IMR-90 (cell line): ENCODE data around the gene MTURN. TPM values are rescaled to one million over a fixed set of nuclear protein-coding genes. Genes with fewer than 3 reads are reported as not detected.

Source experiments
- ATAC-seq: fragments of 200-7000 bp; cut with Tn5 transposase; 2 replicates; pipeline ENCODE4 v1.9.1; 2020; ENCODE audit warnings: low read depth, mild to moderate bottlenecking, moderate library complexity
- BruUV-seq: library from RNA; stranded (reverse); fragments of 400-500 nt; replicated peaks from 2 replicates; lab custom pipeline; 2021; lab: Mats Ljungman, UMichigan
- CTCF ChIA-PET: fragments of 300-600 bp; formaldehyde crosslinking; extraction: SDS; loops from one replicate; lab custom pipeline; 2021; ENCODE audit warnings: antibody characterized with exemption; lab: Yijun Ruan, JAX
- POLR2A ChIA-PET: fragments of 300-600 bp; sonication (Branson Sonifier 250); formaldehyde crosslinking; loops from one replicate; lab custom pipeline; 2022; ENCODE audit warnings: antibody characterized with exemption; ENCODE audit not compliant: unreplicated experiment; lab: Charles Lee
- DNase-seq: peaks from one replicate; pipeline ENCODE4 v3.0.0; 2013
- H2AFZ ChIP-seq: replicated peaks from 2 replicates; pipeline ENCODE3; 2013; ENCODE audit warnings: low read length, mild to moderate bottlenecking; ENCODE audit not compliant: poor library complexity
- H2AK5ac ChIP-seq: 2 replicates; pipeline ENCODE4 v1.6.1; 2013; ENCODE audit warnings: low read depth, low read length, inconsistent platforms
- H2AK9ac ChIP-seq: replicated peaks from 2 replicates; pipeline ENCODE3; 2013; ENCODE audit warnings: mild to moderate bottlenecking, low read depth, low read length, moderate library complexity; ENCODE audit not compliant: poor library complexity
- H2BK120ac ChIP-seq: 2 replicates; pipeline ENCODE4 v1.6.1; 2013; ENCODE audit warnings: low read depth, low read length, inconsistent platforms
- H2BK15ac ChIP-seq: 3 replicates; pipeline ENCODE4 v1.6.1; 2013; ENCODE audit warnings: low read depth, low read length, inconsistent platforms
- H2BK20ac ChIP-seq: 2 replicates; pipeline ENCODE4 v1.6.1; 2013; ENCODE audit warnings: low read depth, mild to moderate bottlenecking, inconsistent platforms, low read length, moderate library complexity
- H2BK5ac ChIP-seq: 2 replicates; pipeline ENCODE4 v1.6.1; 2013; ENCODE audit warnings: mild to moderate bottlenecking, low read depth, low read length, inconsistent platforms; ENCODE audit not compliant: poor library complexity, severe bottlenecking
- H3K14ac ChIP-seq: replicated peaks from 2 replicates; pipeline ENCODE4 v1.6.1; 2013; ENCODE audit warnings: low read depth, low read length, inconsistent platforms
- H3K18ac ChIP-seq: 2 replicates; pipeline ENCODE4 v1.6.1; 2013; ENCODE audit warnings: low read depth, low read length, control low read depth
- H3K23ac ChIP-seq: 2 replicates; pipeline ENCODE4 v1.6.1; 2013; ENCODE audit warnings: low read depth, low read length, inconsistent platforms
- H3K27ac ChIP-seq: 2 replicates; pipeline ENCODE4 v1.5.1; 2013; ENCODE audit warnings: mild to moderate bottlenecking, control low read depth, low read length; ENCODE audit not compliant: insufficient read depth
- H3K27me3 ChIP-seq: 2 replicates; pipeline ENCODE4 v1.6.1; 2013; ENCODE audit warnings: low read length; ENCODE audit not compliant: control insufficient read depth, insufficient read depth
- H3K36me3 ChIP-seq: 2 replicates; pipeline ENCODE4 v1.6.1; 2013; ENCODE audit warnings: low read length, mixed read lengths; ENCODE audit not compliant: control insufficient read depth, insufficient read depth
- H3K4ac ChIP-seq: 2 replicates; pipeline ENCODE4 v1.6.1; 2013; ENCODE audit warnings: low read depth, low read length, inconsistent platforms
- H3K4me1 ChIP-seq: 2 replicates; pipeline ENCODE4 v1.6.1; 2013; ENCODE audit warnings: low read length, mixed read lengths; ENCODE audit not compliant: control insufficient read depth, insufficient read depth
- H3K4me2 ChIP-seq: 2 replicates; pipeline ENCODE4 v1.6.1; 2013; ENCODE audit warnings: low read depth, mild to moderate bottlenecking, control low read depth, low read length, moderate library complexity
- H3K4me3 ChIP-seq: 2 replicates; pipeline ENCODE4 v1.5.1; 2013; ENCODE audit warnings: low read depth, mild to moderate bottlenecking, control low read depth, low read length, moderate library complexity; ENCODE audit not compliant: insufficient read depth
- H3K56ac ChIP-seq: 2 replicates; pipeline ENCODE4 v1.6.1; 2013; ENCODE audit warnings: low read length, inconsistent platforms; ENCODE audit not compliant: insufficient read depth; ENCODE audit errors: extremely low read depth
- H3K79me1 ChIP-seq, 2 experiments: 2 replicates each; pipeline ENCODE4 v1.6.1; 2013; ENCODE audit warnings: low read length in 2 of 2, inconsistent platforms in 1 of 2, low read depth in 1 of 2
- H3K9ac ChIP-seq: 2 replicates; pipeline ENCODE4 v1.6.1; 2013; ENCODE audit warnings: low read depth, low read length, control low read depth
- H3K9me1 ChIP-seq: 2 replicates; pipeline ENCODE4 v1.6.1; 2013; ENCODE audit warnings: low read length, inconsistent platforms; ENCODE audit not compliant: insufficient read depth
- H3K9me3 ChIP-seq: 2 replicates; pipeline ENCODE4 v1.6.1; 2013; ENCODE audit warnings: low read length; ENCODE audit not compliant: control insufficient read depth, insufficient read depth
- H4K20me1 ChIP-seq: 2 replicates; pipeline ENCODE4 v1.6.1; 2013; ENCODE audit warnings: low read length, inconsistent platforms; ENCODE audit not compliant: insufficient read depth
- H4K5ac ChIP-seq: 2 replicates; pipeline ENCODE4 v1.6.1; 2013; ENCODE audit warnings: mild to moderate bottlenecking, low read depth, low read length, control low read depth
- H4K8ac ChIP-seq, 2 experiments: 2 replicates each; pipeline ENCODE4 v1.6.1; 2013; ENCODE audit warnings: low read depth in 2 of 2, low read length in 2 of 2, control low read depth in 1 of 2, inconsistent platforms in 1 of 2
- H4K91ac ChIP-seq: 2 replicates; pipeline ENCODE4 v1.6.1; 2013; ENCODE audit warnings: low read depth, low read length, inconsistent platforms; ENCODE audit not compliant: insufficient read depth
- BHLHE40 ChIP-seq: fragments of 150-350 bp; IDR thresholded peaks from 2 replicates; pipeline ENCODE4 v1.6.1; 2016; ENCODE audit warnings: mild to moderate bottlenecking, low read depth, low read length
- CEBPB ChIP-seq: IDR thresholded peaks from 2 replicates; pipeline ENCODE4 v1.6.1; 2012; ENCODE audit warnings: low read depth, low read length, improper control_type of control experiment
- CHD1 ChIP-seq: IDR thresholded peaks from 2 replicates; pipeline ENCODE4 v1.6.1; 2012; ENCODE audit warnings: low read depth, low read length, improper control_type of control experiment
- CTCF ChIP-seq: conservative IDR thresholded peaks from 2 replicates; pipeline ENCODE4 v1.5.1; 2012; ENCODE audit warnings: mild to moderate bottlenecking, low read depth, low read length, improper control_type of control experiment
- ELK1 ChIP-seq: fragments of 150-350 bp; IDR thresholded peaks from 2 replicates; pipeline ENCODE4 v1.6.1; 2016; ENCODE audit warnings: low read depth, mild to moderate bottlenecking, low read length, moderate library complexity, borderline replicate concordance
- FOS ChIP-seq: fragments of 150-350 bp; IDR thresholded peaks from 2 replicates; pipeline ENCODE4 v1.6.1; 2016; ENCODE audit warnings: low read depth, low read length
- MAFK ChIP-seq: IDR thresholded peaks from 2 replicates; pipeline ENCODE4 v1.6.1; 2012; ENCODE audit warnings: low read depth, low read length, improper control_type of control experiment
- MAZ ChIP-seq: IDR thresholded peaks from 2 replicates; pipeline ENCODE4 v1.6.1; 2012; ENCODE audit warnings: low read depth, mild to moderate bottlenecking, low read length, improper control_type of control experiment, moderate library complexity, borderline replicate concordance
- MXI1 ChIP-seq: IDR thresholded peaks from 2 replicates; pipeline ENCODE4 v1.6.1; 2012; ENCODE audit warnings: low read depth, mild to moderate bottlenecking, low read length, moderate library complexity, borderline replicate concordance
- NFE2L2 ChIP-seq: fragments of 150-350 bp; IDR thresholded peaks from 2 replicates; pipeline ENCODE4 v1.6.1; 2016; ENCODE audit warnings: low read depth, mild to moderate bottlenecking, low read length
- POLR2A ChIP-seq: IDR thresholded peaks from 2 replicates; pipeline ENCODE4 v1.6.1; 2012; ENCODE audit warnings: mild to moderate bottlenecking, low read depth, low read length
- RAD21 ChIP-seq: IDR thresholded peaks from 2 replicates; pipeline ENCODE4 v1.6.1; 2012; ENCODE audit warnings: low read length, improper control_type of control experiment
- RCOR1 ChIP-seq: IDR thresholded peaks from 2 replicates; pipeline ENCODE4 v1.6.1; 2012; ENCODE audit warnings: mild to moderate bottlenecking, low read length, improper control_type of control experiment; ENCODE audit not compliant: insufficient replicate concordance
- RFX5 ChIP-seq: IDR thresholded peaks from 2 replicates; pipeline ENCODE4 v1.8.0; 2012; ENCODE audit warnings: low read depth, mild to moderate bottlenecking, low read length, moderate library complexity
- SMC3 ChIP-seq: fragments of 150-350 bp; IDR thresholded peaks from 2 replicates; pipeline ENCODE4 v1.6.1; 2016; ENCODE audit warnings: low read depth, mild to moderate bottlenecking, antibody characterized with exemption, low read length, moderate library complexity
- USF2 ChIP-seq: fragments of 150-350 bp; IDR thresholded peaks from 2 replicates; pipeline ENCODE4 v1.6.1; 2017; ENCODE audit warnings: mild to moderate bottlenecking, antibody characterized with exemption, low read length, low read depth
- WGBS, 2 experiments: methylation state at CpG; one replicate each; pipeline versions ENCODE4 v1.1.5 to v1.1.7; 2013; ENCODE audit warnings: missing lambda C conversion rate in 2 of 2; ENCODE audit not compliant: insufficient read length in 1 of 2; ENCODE audit errors: extremely low coverage in 2 of 2; 5-methylcytosine and 5-hydroxymethylcytosine counted together
- dilution Hi-C: fragments of 300-500 bp; cut with HindIII; formaldehyde crosslinking; loops from one replicate; pipeline ENCODE4 v1.14.3; 2018; ENCODE audit warnings: low sequenced_read_pairs; ENCODE audit not compliant: unreplicated experiment
- in situ Hi-C: fragments of 300-500 bp; cut with MboI; formaldehyde crosslinking; loops from 3 replicates; pipeline ENCODE4 v1.14.3; 2019; ENCODE audit warnings: low sequenced_read_pairs, inconsistent platforms, mixed read lengths
- intact Hi-C: fragments of 100-400 bp; cut with micrococcal nuclease; formaldehyde crosslinking; loops from 2 replicates; pipeline ENCODE4 v1.10.0; 2022
- polyA plus RNA-seq, 3 experiments: library from polyadenylated mRNA; depleted of rRNA; stranded (reverse); fragments of >200 nt; gene quantifications; 2 replicates each; pipeline ENCODE4 v1.2.3, GENCODE V29; 2012; ENCODE audit warnings: low replicate concordance in 1 of 3
- total RNA-seq: library from RNA; depleted of rRNA; stranded (reverse); fragments of >200 nt; gene quantifications from 2 replicates; pipeline ENCODE4 v1.2.3, GENCODE V29; 2012

The MTURN gene
- total and polyA plus RNA-seq, 2 of the 4 experiments (the other 2 are of a cell fraction) = 2.8 to 5.6 TPM

GRCh38 chr7:30140456-30140855 lies 5.7 kb downstream of the MTURN start:
- DNase-seq = no peak
- H3K4ac ChIP-seq = no peak overlapping the region
- no peak overlapping the region for H3K9ac ChIP-seq

More at GRCh38 chr7:30140456-30140855, 5.7 kb downstream of the MTURN start:
- H3K9me3 ChIP-seq = no peaks in the 10 kb centered on the region
- no peaks in the 10 kb centered on the region for H3K27me3 ChIP-seq
- no peak overlapping the region for H3K23ac ChIP-seq
- no peak for ATAC-seq
- in situ Hi-C loops = no loop called here
- TF ChIP-seq RAD21 = no peak
- TF ChIP-seq CTCF = no peak
- no peak for TF ChIP-seq BHLHE40
- TF ChIP-seq RCOR1 = no peak
- no peak for TF ChIP-seq ELK1
- no peak for TF ChIP-seq SMC3
- TF ChIP-seq MXI1 = no peak
- no peak for TF ChIP-seq MAFK
- TF ChIP-seq RFX5 = no peak
- TF ChIP-seq USF2 = no peak
- TF ChIP-seq CEBPB = no peak
- TF ChIP-seq CHD1 = no peak
- TF ChIP-seq POLR2A = no peak
- TF ChIP-seq NFE2L2 = no peak
- no peak for TF ChIP-seq FOS
- no peak for TF ChIP-seq MAZ
- H3K4me3 ChIP-seq = no peak overlapping the region
- H3K18ac ChIP-seq = no peak overlapping the region
- H2AFZ ChIP-seq = no peak overlapping the region
- dilution Hi-C loops = no loop called here
- H2AK9ac ChIP-seq = no peak overlapping the region
- no peak overlapping the region for H4K5ac ChIP-seq
- no peak overlapping the region for H2BK20ac ChIP-seq
- H2BK120ac ChIP-seq = no peak overlapping the region
- peaks cover 16 to 26% of the 10 kb centered on the region in 2 experiments; a peak in 3 of 4 replicates for H3K79me1 ChIP-seq
- H3K4me2 ChIP-seq = no peak overlapping the region
- no peak overlapping the region for H4K8ac ChIP-seq
- ChIA-PET POLR2A (no interaction called here), CTCF (no interaction called here)
- H3K56ac ChIP-seq = no peak overlapping the region
- intact Hi-C loops = no loop called here
- H3K4me1 ChIP-seq = peaks cover 5% of the 10 kb centered on the region
- H4K91ac ChIP-seq = no peak overlapping the region
- BruUV-seq = no TSS peak
- no peak overlapping the region for H3K14ac ChIP-seq
- H3K27ac ChIP-seq = no peak overlapping the region
- H3K9me1 ChIP-seq = peaks cover 2% of the 10 kb centered on the region; the same call in 1 of the 2 replicates
- no peak overlapping the region for H2AK5ac ChIP-seq
- WGBS, 2 experiments = no CpG with 5 or more reads among the region's 3 CpGs
- no peaks in the 10 kb centered on the region for H3K36me3 ChIP-seq
- no peak overlapping the region for H2BK15ac ChIP-seq
- no peaks in the 10 kb centered on the region for H4K20me1 ChIP-seq
- no peak overlapping the region for H2BK5ac ChIP-seq
